ENCODE results near the gene AFG1L.

- TF ChIP-seq CTCF (IDR thresholded peaks at IDR 0.05; ENCODE audit: insufficient read depth, low read length) (no peak), REST (IDR thresholded peaks at IDR 0.05; ENCODE audit: insufficient replicate concordance, low read depth) (no peak)
These were observed 70.6 kb downstream of the AFG1L start for GRCh38 chr6:108365478-108365877.

All from HL-60 (cell line).